WI38 (cell line): Measurements from ENCODE around the gene ADRA2B.

Source experiments
- H3K4me3 ChIP-seq: 2 replicates; pipeline ENCODE4 v1.5.1; 2011; ENCODE audit warnings: low read depth, mild to moderate bottlenecking, control low read depth, low read length
- CTCF ChIP-seq: IDR thresholded peaks from 2 replicates; pipeline ENCODE4 v1.5.1; 2012; ENCODE audit warnings: low read depth, mild to moderate bottlenecking, control low read depth, low read length

Gene ADRA2B

GRCh38 chr2:96131813-96132745, 15.7 kb upstream of the ADRA2B start:
- no peak overlapping the region for H3K4me3 ChIP-seq
- TF ChIP-seq CTCF, result no peak

GRCh38 chr2:96131152-96131812, 14.9 kb upstream of the ADRA2B start:
- no peak overlapping the region for H3K4me3 ChIP-seq
- no peak for TF ChIP-seq CTCF

GRCh38 chr2:96130483-96130882, 14.1 kb upstream of the ADRA2B start:
- no peak for TF ChIP-seq CTCF
- H3K4me3 ChIP-seq, result no peak overlapping the region

GRCh38 chr2:96129528-96130120, 13.3 kb upstream of the ADRA2B start:
- no peak overlapping the region for H3K4me3 ChIP-seq
- no peak for TF ChIP-seq CTCF

GRCh38 chr2:96128456-96128855, 12.1 kb upstream of the ADRA2B start:
- TF ChIP-seq CTCF, result no peak
- H3K4me3 ChIP-seq, result no peak overlapping the region

GRCh38 chr2:96124406-96125265, 8.3 kb upstream of the ADRA2B start:
- TF ChIP-seq CTCF, result no peak
- no peak overlapping the region for H3K4me3 ChIP-seq
